Measurements from ENCODE around the gene EFCAB14. TPM values are rescaled to one million over a fixed set of nuclear protein-coding genes. Genes with fewer than 3 reads are reported as not detected.
"Not testable (repeated sequence)": the region's sequence is repeated elsewhere in the genome, so short reads cannot be mapped to it uniquely, and the experiment has no call there.

EFCAB14 gene
- total RNA-seq, 1 experiment from 2014 or later, result 28.8 TPM

DNA sequence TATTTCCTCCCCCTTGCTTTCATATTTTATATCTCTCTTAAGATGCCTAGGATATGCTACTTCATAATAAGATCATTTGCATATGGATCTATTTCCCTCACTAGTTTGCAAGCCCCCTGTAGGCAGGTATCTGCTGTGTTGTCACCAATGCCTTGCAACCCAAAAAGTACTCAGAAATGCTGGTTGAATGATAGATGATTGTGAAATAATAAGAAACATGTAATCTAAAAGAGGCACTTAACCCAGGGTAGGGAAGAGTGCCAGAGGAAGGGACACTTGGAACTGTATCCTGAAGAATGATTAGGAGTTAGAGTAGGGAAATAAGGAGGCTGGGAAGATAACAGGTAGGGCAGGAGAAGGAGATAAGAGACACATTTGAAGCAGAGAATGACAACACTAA is 63.1 kb downstream of the EFCAB14 start:
- no peak for DNase-seq (ENCODE audit: low read depth)

DNA sequence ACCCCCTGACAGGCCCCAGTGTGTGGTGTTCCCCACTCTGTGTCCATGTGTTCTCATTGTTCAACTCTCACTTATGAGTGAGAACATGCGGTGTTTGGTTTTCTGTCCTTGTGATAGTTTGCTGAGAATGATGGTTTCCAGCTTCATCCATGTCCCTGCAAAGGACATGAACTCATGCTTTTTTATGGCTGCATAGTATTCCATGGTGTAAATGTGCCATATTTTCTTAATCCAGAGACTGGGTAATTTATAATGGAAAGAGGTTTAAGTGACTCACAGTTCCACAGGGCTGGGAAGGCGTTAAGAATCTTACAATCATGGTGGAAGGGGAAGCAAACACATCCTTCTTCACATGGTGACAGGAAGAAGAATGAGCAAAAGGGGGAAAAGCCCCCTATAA is 64.2 kb downstream of the EFCAB14 start:
- not testable (repeated sequence) for DNase-seq (ENCODE audit: low read depth)

DNA sequence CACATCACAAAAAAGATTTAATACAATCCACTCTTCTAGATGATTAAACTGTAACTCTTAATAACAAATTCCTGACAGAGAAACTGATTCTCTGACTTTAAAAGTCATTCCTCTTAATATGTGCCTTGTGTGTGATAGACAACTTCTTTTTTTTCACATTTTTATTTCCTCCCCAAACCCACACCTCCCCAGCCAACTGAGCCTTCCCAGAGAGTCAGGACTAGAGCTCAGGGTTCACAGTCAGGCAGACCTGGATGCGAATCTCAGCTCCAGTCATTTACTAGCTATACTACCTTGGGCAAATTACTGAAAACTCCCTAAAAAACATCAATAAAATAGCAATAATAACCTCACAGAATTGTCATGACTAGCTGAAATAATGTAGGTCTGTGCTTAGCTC is 64.9 kb downstream of the EFCAB14 start:
- DNase-seq (ENCODE audit: low read depth), result no peak

DNA sequence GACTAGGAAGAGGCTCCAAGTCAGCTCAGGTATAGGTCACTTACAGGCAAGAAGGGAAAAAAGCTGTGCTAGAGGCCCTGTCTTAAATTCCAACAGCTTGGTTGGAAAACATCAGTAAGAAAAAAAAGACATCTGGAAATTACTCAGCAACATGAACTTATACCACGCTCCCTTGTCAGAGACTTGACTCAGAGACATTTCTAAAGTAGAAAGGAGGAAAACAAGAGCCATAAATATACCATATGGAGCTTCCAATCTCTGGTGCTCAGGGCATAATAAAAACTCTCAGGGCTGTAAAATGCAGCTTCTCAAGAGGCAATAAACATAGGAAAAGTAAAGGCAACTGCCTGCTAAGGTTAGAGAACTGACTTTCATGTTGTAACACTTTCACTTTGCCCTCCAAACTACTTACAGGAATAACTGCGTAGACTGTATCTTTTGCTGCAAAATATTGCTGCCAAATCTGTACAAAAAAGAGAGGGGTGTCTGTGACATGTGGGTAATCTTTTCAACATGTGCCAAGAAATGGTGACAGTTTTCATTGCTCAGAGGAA is 65.4 kb downstream of the EFCAB14 start:
- no peak for DNase-seq (ENCODE audit: low read depth)

GRCh38 chr1:46652321-46653100 is 66.4 kb downstream of the EFCAB14 start:
- no peak for DNase-seq (ENCODE audit: low read depth)

GRCh38 chr1:46651152-46651551 is 67.8 kb downstream of the EFCAB14 start:
- DNase-seq (ENCODE audit: low read depth), result not testable (repeated sequence)

GRCh38 chr1:46650491-46650890 is 68.4 kb downstream of the EFCAB14 start:
- DNase-seq (ENCODE audit: low read depth), result no peak

GRCh38 chr1:46649764-46650163 is 69.2 kb downstream of the EFCAB14 start:
- no peak for DNase-seq (ENCODE audit: low read depth)

- no peak for DNase-seq (ENCODE audit: low read depth)
Observed at GRCh38 chr1:46647611-46648010, 71.3 kb downstream of the EFCAB14 start.

GRCh38 chr1:46646844-46647243 is 72.1 kb downstream of the EFCAB14 start:
- DNase-seq (ENCODE audit: low read depth), result no peak

- DNase-seq (ENCODE audit: low read depth), result no peak
Observed at GRCh38 chr1:46646331-46646730, 72.6 kb downstream of the EFCAB14 start.

- DNase-seq (ENCODE audit: low read depth), result no peak
Observed at GRCh38 chr1:46645815-46646214, 73.1 kb downstream of the EFCAB14 start.

DNA sequence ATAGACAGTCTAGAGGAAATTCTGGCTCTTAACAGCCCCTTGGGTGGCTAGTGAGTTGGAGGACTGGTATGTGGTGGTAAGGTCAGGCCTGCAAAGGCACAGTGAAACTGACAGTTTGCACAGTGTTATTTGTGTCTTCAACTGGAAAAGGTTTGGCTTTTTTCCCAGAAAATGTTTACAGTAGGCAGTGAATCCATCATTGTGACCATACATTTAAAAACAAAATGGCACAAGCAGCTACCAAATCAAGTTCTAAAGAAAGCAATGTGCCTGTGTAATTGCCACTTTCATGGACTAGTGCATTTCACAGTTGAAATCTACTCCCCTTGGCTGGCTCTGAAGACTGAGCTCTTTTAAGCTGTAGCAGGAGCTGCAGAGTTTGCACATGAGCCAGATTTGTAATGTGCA is 75.5 kb downstream of the EFCAB14 start:
- peak; percentile 81 for DNase-seq (ENCODE audit: low read depth)

DNA sequence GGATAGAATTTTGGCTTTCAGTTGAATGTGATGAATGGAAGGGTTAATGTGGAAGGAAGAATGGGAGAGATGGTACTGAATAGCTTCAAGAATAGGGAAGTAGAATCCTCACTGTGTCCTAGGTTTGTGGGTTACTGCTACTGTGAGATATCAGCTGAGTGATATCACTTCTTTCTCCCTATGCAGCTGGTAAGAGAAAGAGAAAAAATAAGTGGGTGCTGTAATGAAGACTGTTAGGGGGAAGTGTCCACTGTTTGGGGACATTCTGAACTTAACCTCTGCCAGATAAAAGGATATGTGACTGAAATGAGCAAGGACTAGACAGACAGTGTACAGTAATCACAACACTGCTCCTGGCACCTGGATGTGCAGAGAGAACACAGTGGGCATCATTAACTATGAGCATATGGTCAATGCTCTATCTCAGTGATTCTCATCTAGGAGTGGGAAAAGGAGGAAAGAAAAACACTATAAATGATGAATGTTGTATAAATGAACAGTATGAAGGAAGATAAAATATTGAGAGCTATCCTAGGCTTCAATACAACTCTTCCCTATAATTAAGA is 76.7 kb downstream of the EFCAB14 start:
- no peak for DNase-seq (ENCODE audit: low read depth)

GRCh38 chr1:46639547-46639946 is 79.4 kb downstream of the EFCAB14 start:
- no peak for DNase-seq (ENCODE audit: low read depth)

DNA sequence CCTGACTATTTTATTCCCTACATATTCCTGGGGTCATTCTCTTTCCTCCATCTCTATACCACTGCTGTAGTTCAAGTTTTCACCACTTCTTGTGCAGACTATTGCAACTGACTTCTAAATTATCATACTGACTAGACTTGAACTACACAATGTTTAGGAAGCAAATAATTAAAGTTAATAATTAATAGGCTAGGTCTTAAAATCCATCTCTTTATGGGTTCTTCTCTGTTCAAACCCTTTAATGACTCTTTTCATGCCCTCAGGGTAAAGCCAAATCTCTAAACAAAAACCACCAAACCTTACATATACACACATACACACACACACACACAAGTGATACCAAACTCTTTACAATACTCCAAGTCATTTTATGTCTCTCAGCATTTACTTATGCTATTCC is 80.0 kb downstream of the EFCAB14 start:
- DNase-seq (ENCODE audit: low read depth), result no peak

GRCh38 chr1:46637444-46638083 is 81.3 kb downstream of the EFCAB14 start:
- DNase-seq (ENCODE audit: low read depth), result no peak

- no peak for DNase-seq (ENCODE audit: low read depth)
Observed at GRCh38 chr1:46635205-46635604, 83.7 kb downstream of the EFCAB14 start.

DNA sequence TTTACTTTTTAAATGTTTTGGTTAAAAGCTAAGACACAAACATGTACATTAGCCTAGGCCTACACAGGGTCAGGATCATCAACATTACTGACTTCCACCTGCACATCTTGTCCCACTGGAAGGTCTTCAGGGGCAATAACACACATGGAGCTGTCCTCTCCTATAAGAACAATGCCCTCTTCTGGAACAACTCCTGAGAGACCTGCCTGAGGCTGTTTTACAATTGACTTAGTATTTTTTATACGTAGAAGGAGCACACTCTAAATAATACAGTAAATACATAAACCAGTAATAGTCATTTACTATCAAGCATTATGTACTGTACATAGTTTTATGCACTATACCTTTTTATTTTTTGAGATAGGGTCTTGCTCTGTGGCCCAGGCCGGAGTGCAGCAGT is 88.2 kb downstream of the EFCAB14 start:
- no peak for DNase-seq (ENCODE audit: low read depth)

All from HT1080 (cell line).